Upper lobe of right lung (tissue), 1 donor: ENCODE results near the gene VWC2. TPM values are rescaled to one million over a fixed set of nuclear protein-coding genes. Genes with fewer than 3 reads are reported as not detected.

Experiments used
- ATAC-seq: fragments of 200-7000 bp; cut with Tn5 transposase; one replicate; pipeline ENCODE4 v1.9.1; 2020; ENCODE audit warnings: mild to moderate bottlenecking, moderate library complexity
- DNase-seq: peaks from one replicate; pipeline ENCODE4 v3.0.0-alpha.2; 2020
- H3K27ac ChIP-seq: fragments of 200-600 bp; one replicate; pipeline ENCODE4 v1.8.0; 2022
- H3K27me3 ChIP-seq: fragments of 200-600 bp; one replicate; pipeline ENCODE4 v1.8.0; 2022; ENCODE audit warnings: mild to moderate bottlenecking
- H3K36me3 ChIP-seq: fragments of 200-600 bp; one replicate; pipeline ENCODE4 v1.8.0; 2022
- H3K4me1 ChIP-seq: fragments of 200-600 bp; one replicate; pipeline ENCODE4 v1.8.0; 2022
- H3K4me3 ChIP-seq: fragments of 200-600 bp; one replicate; pipeline ENCODE4 v1.8.0; 2022; ENCODE audit warnings: mild to moderate bottlenecking
- H3K9me3 ChIP-seq: fragments of 200-600 bp; one replicate; pipeline ENCODE4 v1.8.0; 2022
- intact Hi-C: fragments of 100-400 bp; cut with DNase I; formaldehyde crosslinking; loops from one replicate; pipeline ENCODE4 v1.11.0; 2022
- total RNA-seq: library from RNA; stranded (reverse); fragmentation: NEBNext Ultra II Directional; extraction: Animal tissue kit (Norgen Biotek cat#: 25700); gene quantifications from one replicate; pipeline ENCODE4 v1.2.1, GENCODE V29; 2021
- TF ChIP-seq, protein P1 (sequence below): fragments of 200-600 bp; IDR thresholded peaks from one replicate; pipeline ENCODE4 v1.8.0; 2022; ENCODE audit warnings: antibody characterized with exemption
- donor health status: DM: no; HTN: yes; CAD: no; lungs with severe emphysema.

The VWC2 gene
- total RNA-seq, 1 donor from 2014 or later = 0.23 TPM

DNA sequence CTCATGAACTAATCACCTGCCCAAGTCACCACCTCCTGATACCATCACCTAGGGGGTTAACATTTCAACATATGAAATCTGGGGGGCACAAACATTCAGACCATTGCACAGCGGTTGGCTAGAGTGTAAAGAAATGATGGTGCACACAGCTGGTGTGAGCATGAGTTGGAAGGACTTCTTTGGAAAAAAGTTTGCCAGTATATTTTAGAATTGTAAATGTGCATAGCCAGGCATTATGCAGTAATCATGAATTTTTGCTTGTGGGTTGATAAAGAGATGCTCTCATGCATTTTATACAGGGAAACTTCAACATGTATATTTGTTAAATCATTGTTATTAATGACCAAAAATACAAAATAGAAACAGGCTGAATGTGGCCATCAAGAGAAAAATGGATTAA is 100.0 kb downstream of the VWC2 start:
- TF ChIP-seq, protein P1, sequence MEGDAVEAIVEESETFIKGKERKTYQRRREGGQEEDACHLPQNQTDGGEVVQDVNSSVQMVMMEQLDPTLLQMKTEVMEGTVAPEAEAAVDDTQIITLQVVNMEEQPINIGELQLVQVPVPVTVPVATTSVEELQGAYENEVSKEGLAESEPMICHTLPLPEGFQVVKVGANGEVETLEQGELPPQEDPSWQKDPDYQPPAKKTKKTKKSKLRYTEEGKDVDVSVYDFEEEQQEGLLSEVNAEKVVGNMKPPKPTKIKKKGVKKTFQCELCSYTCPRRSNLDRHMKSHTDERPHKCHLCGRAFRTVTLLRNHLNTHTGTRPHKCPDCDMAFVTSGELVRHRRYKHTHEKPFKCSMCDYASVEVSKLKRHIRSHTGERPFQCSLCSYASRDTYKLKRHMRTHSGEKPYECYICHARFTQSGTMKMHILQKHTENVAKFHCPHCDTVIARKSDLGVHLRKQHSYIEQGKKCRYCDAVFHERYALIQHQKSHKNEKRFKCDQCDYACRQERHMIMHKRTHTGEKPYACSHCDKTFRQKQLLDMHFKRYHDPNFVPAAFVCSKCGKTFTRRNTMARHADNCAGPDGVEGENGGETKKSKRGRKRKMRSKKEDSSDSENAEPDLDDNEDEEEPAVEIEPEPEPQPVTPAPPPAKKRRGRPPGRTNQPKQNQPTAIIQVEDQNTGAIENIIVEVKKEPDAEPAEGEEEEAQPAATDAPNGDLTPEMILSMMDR = no peak
- intact Hi-C loops = no loop called here

DNA sequence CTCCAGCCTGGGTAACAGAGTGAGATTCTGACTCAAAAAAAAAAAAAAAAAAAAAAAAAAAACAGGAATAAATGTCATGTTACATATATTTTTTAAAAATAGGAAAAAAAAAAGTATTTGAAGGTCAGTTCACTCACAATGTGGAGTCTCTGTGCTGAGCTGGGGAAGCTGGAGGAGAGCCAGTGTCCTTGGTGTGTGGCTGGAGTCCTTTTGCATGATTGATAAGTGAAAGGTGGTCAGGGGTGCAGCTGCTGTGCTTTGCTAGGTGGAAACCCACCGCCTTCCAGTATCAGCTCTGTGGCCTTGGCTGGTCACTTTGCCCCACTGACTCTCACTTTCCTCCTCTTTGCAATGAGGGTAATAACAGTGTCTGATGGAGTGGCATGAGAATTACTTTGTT is 101.9 kb downstream of the VWC2 start:
- Histone ChIP-seq H3K4me1 (no peaks in the 10 kb centered on the region), H3K9me3 (no peaks in the 10 kb centered on the region), H3K4me3 (no peak overlapping the region), H3K27me3 (no peaks in the 10 kb centered on the region), H3K36me3 (no peaks in the 10 kb centered on the region), H3K27ac (no peak overlapping the region)
- TF ChIP-seq, protein P1 = no peak
- ATAC-seq (no peak), DNase-seq (no peak)
- intact Hi-C loops = no loop called here

More for the DNA sequence above, 100.0 kb downstream of the VWC2 start:
- H3K9me3 ChIP-seq = no peaks in the 10 kb centered on the region
- no peaks in the 10 kb centered on the region for H3K36me3 ChIP-seq
- no peaks in the 10 kb centered on the region for H3K27me3 ChIP-seq
- H3K4me1 ChIP-seq = no peaks in the 10 kb centered on the region
- H3K4me3 ChIP-seq = no peak overlapping the region
- DNase-seq (no peak), ATAC-seq (no peak)
- no peak overlapping the region for H3K27ac ChIP-seq

DNA sequence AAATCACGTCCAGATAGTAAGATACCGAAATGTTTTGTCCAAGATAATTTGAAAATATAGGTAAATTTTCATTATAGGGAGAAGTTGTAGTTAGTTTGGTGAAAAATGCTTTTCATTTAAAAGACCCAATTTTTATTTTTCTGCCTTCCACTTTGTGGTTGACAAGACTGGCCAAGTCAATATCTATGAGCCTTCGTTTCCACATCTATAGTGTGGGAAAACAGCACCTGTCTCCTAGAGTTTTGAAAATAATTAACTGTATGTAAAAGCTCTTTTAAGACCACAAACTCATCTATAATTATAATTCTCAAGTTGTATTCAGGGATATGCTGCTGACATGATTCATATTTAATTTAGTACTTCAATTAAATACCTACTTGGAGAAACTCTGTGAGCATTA is 102.8 kb downstream of the VWC2 start:
- intact Hi-C loops = no loop called here
- Histone ChIP-seq H3K27me3 (no peaks in the 10 kb centered on the region), H3K36me3 (no peaks in the 10 kb centered on the region), H3K4me3 (no peak overlapping the region), H3K27ac (no peak overlapping the region), H3K4me1 (no peaks in the 10 kb centered on the region), H3K9me3 (no peaks in the 10 kb centered on the region)
- ATAC-seq (no peak), DNase-seq (no peak)
- TF ChIP-seq, protein P1 = no peak

DNA sequence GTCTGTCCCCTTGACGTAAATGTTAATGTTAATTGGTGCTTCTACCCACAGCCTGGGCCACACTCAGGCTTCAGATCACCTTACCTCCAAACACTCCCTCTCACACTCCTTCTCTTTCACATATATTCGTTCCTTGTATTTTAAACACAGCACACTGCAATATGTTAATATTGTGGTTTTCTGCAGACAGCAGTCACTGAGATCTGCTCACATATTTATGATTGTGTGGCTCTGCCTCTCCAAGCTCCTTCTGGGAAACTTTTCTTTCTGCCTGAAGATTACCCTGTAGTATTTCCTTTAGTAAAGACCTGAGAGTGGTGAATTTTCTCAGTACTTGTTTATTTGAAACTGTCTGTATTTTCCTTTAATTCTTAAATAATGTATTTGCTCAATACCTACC is 104.7 kb downstream of the VWC2 start:
- intact Hi-C loops = no loop called here
- Histone ChIP-seq H3K4me3 (no peak overlapping the region), H3K27me3 (no peaks in the 10 kb centered on the region), H3K36me3 (no peaks in the 10 kb centered on the region), H3K9me3 (no peaks in the 10 kb centered on the region), H3K4me1 (no peaks in the 10 kb centered on the region), H3K27ac (no peak overlapping the region)
- ATAC-seq (no peak), DNase-seq (no peak)
- TF ChIP-seq, protein P1 = no peak

DNA sequence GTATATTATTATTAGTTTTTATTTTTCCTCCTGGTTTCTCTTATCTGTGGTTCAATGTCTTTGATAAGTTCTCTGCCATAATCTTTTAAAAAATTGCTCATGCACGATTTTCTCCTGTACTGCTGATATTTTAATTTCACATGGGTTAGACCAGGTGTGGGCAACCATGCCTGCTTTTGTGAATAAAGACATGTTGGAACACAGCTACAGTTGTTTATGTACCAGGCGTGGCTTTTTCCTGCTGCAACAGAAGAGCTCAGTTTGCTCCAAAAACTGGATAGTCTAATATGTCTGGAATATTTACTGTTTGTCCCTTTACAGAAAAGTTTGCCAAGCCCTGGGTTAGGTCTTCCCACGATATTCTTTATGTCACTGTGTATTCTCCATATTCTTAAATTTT is 105.2 kb downstream of the VWC2 start:
- H3K36me3 ChIP-seq = no peaks in the 10 kb centered on the region
- intact Hi-C loops = no loop called here
- H3K4me3 ChIP-seq = no peak overlapping the region
- no peaks in the 10 kb centered on the region for H3K4me1 ChIP-seq
- no peaks in the 10 kb centered on the region for H3K9me3 ChIP-seq
- H3K27me3 ChIP-seq = no peaks in the 10 kb centered on the region
- TF ChIP-seq, protein P1 = no peak
- ATAC-seq = no peak
- no peak overlapping the region for H3K27ac ChIP-seq
- no peak for DNase-seq

DNA sequence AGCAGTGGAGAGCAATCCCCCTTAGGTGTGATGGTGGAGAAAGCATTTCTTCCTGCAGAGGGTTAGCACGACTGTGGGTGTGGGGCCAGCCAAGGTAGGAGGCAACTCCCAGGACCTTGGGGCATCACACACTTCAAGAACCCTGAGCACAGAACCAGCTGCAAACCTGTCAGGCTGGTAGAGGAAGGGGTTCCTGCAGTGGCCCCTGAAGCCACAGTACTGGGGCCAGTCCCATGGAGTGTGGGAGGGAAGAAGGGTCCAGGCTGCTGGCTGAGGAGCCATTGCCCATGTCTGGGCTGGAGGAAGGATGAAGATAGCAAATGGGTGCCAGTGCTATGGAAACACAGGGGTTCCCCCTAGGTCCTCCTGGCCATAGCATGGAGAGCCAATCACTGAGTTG is 110.5 kb downstream of the VWC2 start:
- Histone ChIP-seq H3K27ac (no peak overlapping the region), H3K27me3 (no peaks in the 10 kb centered on the region), H3K4me1 (no peaks in the 10 kb centered on the region), H3K9me3 (no peaks in the 10 kb centered on the region), H3K36me3 (no peaks in the 10 kb centered on the region), H3K4me3 (no peak overlapping the region)
- intact Hi-C loops = no loop called here
- DNase-seq (no peak), ATAC-seq (peak; percentile 22)
- TF ChIP-seq, protein P1 = no peak
